Measurements from ENCODE around the gene MTPN. TPM values are rescaled to one million over a fixed set of nuclear protein-coding genes. Genes with fewer than 3 reads are reported as not detected.

Gene MTPN
- 10 to 100 TPM; 56.7 to 88.8 (median 62.4) TPM for polyA plus RNA-seq
- long read RNA-seq, donor 1, transcript MTPN-201 (4 exons, 3,738 nt), result major isoform, 38 of 38 reads
- long read RNA-seq, donor 1, partial matches to known transcripts, result 0 of 38 reads
- long read RNA-seq, donor 1, other reads (novel, unspliced or antisense), result 0 of 38 reads
- long read RNA-seq, donor 2, transcript MTPN-201 (4 exons, 3,738 nt), result major isoform, 9 of 16 reads
- long read RNA-seq, donor 2, partial matches to known transcripts, result 7 of 16 reads
- long read RNA-seq, donor 2, other reads (novel, unspliced or antisense), result 0 of 16 reads
- long read RNA-seq, donor 3, transcript MTPN-201 (4 exons, 3,738 nt), result major isoform, 20 of 20 reads
- long read RNA-seq, donor 3, partial matches to known transcripts, result 0 of 20 reads
- long read RNA-seq, donor 3, other reads (novel, unspliced or antisense), result 0 of 20 reads
- long read RNA-seq, donor 4, result 0 reads
- long read RNA-seq, donor 5, transcript MTPN-201 (4 exons, 3,738 nt), result major isoform, 16 of 16 reads
- long read RNA-seq, donor 5, partial matches to known transcripts, result 0 of 16 reads
- long read RNA-seq, donor 5, other reads (novel, unspliced or antisense), result 0 of 16 reads
- long read RNA-seq, donor 6, transcript MTPN-201 (4 exons, 3,738 nt), result major isoform, 27 of 27 reads
- long read RNA-seq, donor 6, partial matches to known transcripts, result 0 of 27 reads
- long read RNA-seq, donor 6, other reads (novel, unspliced or antisense), result 0 of 27 reads
- long read RNA-seq, donor 7, transcript MTPN-201 (4 exons, 3,738 nt), result major isoform, 45 of 45 reads
- long read RNA-seq, donor 7, partial matches to known transcripts, result 0 of 45 reads
- long read RNA-seq, donor 7, other reads (novel, unspliced or antisense), result 0 of 45 reads
- long read RNA-seq, donor 8, partial matches to known transcripts, result 0 of 4 reads
- long read RNA-seq, donor 8, other reads (novel, unspliced or antisense), result 0 of 4 reads
- long read RNA-seq, donor 9, transcript MTPN-201 (4 exons, 3,738 nt), result major isoform, 13 of 13 reads
- long read RNA-seq, donor 9, partial matches to known transcripts, result 0 of 13 reads
- long read RNA-seq, donor 9, other reads (novel, unspliced or antisense), result 0 of 13 reads
- long read RNA-seq, donor 10, transcript MTPN-201 (4 exons, 3,738 nt), result major isoform, 33 of 33 reads
- long read RNA-seq, donor 10, partial matches to known transcripts, result 0 of 33 reads
- long read RNA-seq, donor 10, other reads (novel, unspliced or antisense), result 0 of 33 reads

- no peak for FAIRE-seq
- peak; percentile 98 to 99 for DNase-seq
- WGBS, 3 donors, result 0 to 1% (median 0%) methylated on average over 43 to 47 of the region's 47 CpGs
- Histone ChIP-seq H3K27ac (ENCODE audit: low read depth in 1 of 3, low read length in 2 of 3) (peak within 1 kb of the TSS; percentile 57 to 92 (median 78)), H3K4me1 (ENCODE audit: control insufficient read depth in 3 of 3, insufficient read depth in 2 of 3, low read depth in 1 of 3, low read length in 2 of 3) (peaks cover 2 to 13% (median 8%) of the 10 kb centered on the region in 3 donors), H3K27me3 (ENCODE audit: control insufficient read depth in 3 of 3, insufficient read depth in 3 of 3, low read length in 3 of 3) (no peaks in the 10 kb centered on the region), H3K9me3 (ENCODE audit: control insufficient read depth in 2 of 2, insufficient read depth in 1 of 2, low read depth in 1 of 2, low read length in 1 of 2) (no peaks in the 10 kb centered on the region), H3K36me3 (ENCODE audit: control insufficient read depth in 3 of 3, insufficient read depth in 2 of 3, low read depth in 1 of 3, low read length in 3 of 3) (peaks cover 0 to 3% (median 3%) of the 10 kb centered on the region in 3 donors), H3K4me3 (ENCODE audit: low read depth in 1 of 3, low read length in 3 of 3) (peak within 1 kb of the TSS; percentile 77 to 89 (median 86))
Measured at GRCh38 chr7:135977007-135977741, at the start of gene MTPN. TSS of gene MTPN (minus strand) at chr7:135977359. CDS start at chr7:135977100, 259 bp downstream.

GRCh38 chr7:136026209-136026608, 49.0 kb upstream of the MTPN start:
- H3K4me1 ChIP-seq (ENCODE audit: control insufficient read depth in 3 of 3, insufficient read depth in 2 of 3, low read depth in 1 of 3, low read length in 2 of 3), result no peaks in the 10 kb centered on the region
- H3K27ac ChIP-seq (ENCODE audit: low read depth in 1 of 3, low read length in 2 of 3), result no peak overlapping the region
- no peak overlapping the region for H3K4me3 ChIP-seq (ENCODE audit: low read depth in 1 of 3, low read length in 3 of 3)
- WGBS, 3 donors, result 55 to 78% (median 71%) methylated on average over 2 of the region's 2 CpGs
- H3K36me3 ChIP-seq (ENCODE audit: control insufficient read depth in 3 of 3, insufficient read depth in 2 of 3, low read depth in 1 of 3, low read length in 3 of 3), result no peaks in the 10 kb centered on the region
- DNase-seq (no peak), FAIRE-seq (no peak)
- H3K9me3 ChIP-seq (ENCODE audit: control insufficient read depth in 2 of 2, insufficient read depth in 1 of 2, low read depth in 1 of 2, low read length in 1 of 2), result no peaks in the 10 kb centered on the region
- no peaks in the 10 kb centered on the region for H3K27me3 ChIP-seq (ENCODE audit: control insufficient read depth in 3 of 3, insufficient read depth in 3 of 3, low read length in 3 of 3)

GRCh38 chr7:136023134-136023869, 46.1 kb upstream of the MTPN start:
- no peak for FAIRE-seq
- no peak overlapping the region for H3K4me3 ChIP-seq (ENCODE audit: low read depth in 1 of 3, low read length in 3 of 3)

GRCh38 chr7:136020556-136020955, 43.4 kb upstream of the MTPN start:
- DNase-seq, result no peak
- Histone ChIP-seq H3K27me3 (ENCODE audit: control insufficient read depth in 3 of 3, insufficient read depth in 3 of 3, low read length in 3 of 3) (no peaks in the 10 kb centered on the region), H3K4me1 (ENCODE audit: control insufficient read depth in 3 of 3, insufficient read depth in 2 of 3, low read depth in 1 of 3, low read length in 2 of 3) (no peaks in the 10 kb centered on the region), H3K27ac (ENCODE audit: low read depth in 1 of 3, low read length in 2 of 3) (no peak overlapping the region), H3K4me3 (ENCODE audit: low read depth in 1 of 3, low read length in 3 of 3) (no peak overlapping the region), H3K9me3 (ENCODE audit: control insufficient read depth in 2 of 2, insufficient read depth in 1 of 2, low read depth in 1 of 2, low read length in 1 of 2) (no peaks in the 10 kb centered on the region), H3K36me3 (ENCODE audit: control insufficient read depth in 3 of 3, insufficient read depth in 2 of 3, low read depth in 1 of 3, low read length in 3 of 3) (no peaks in the 10 kb centered on the region)
- 79 to 89% (median 80%) methylated on average over 1 of the region's 1 CpG for WGBS, 3 donors
- no peak for FAIRE-seq

More at GRCh38 chr7:136023134-136023869, 46.1 kb upstream of the MTPN start:
- Histone ChIP-seq H3K27ac (ENCODE audit: low read depth in 1 of 3, low read length in 2 of 3) (no peak overlapping the region), H3K36me3 (ENCODE audit: control insufficient read depth in 3 of 3, insufficient read depth in 2 of 3, low read depth in 1 of 3, low read length in 3 of 3) (no peaks in the 10 kb centered on the region), H3K4me1 (ENCODE audit: control insufficient read depth in 3 of 3, insufficient read depth in 2 of 3, low read depth in 1 of 3, low read length in 2 of 3) (no peaks in the 10 kb centered on the region), H3K9me3 (ENCODE audit: control insufficient read depth in 2 of 2, insufficient read depth in 1 of 2, low read depth in 1 of 2, low read length in 1 of 2) (no peaks in the 10 kb centered on the region), H3K27me3 (ENCODE audit: control insufficient read depth in 3 of 3, insufficient read depth in 3 of 3, low read length in 3 of 3) (no peaks in the 10 kb centered on the region)
- WGBS, 3 donors, result 76 to 82% (median 78%) methylated on average over 2 of the region's 2 CpGs
- no peak for DNase-seq

- no peak overlapping the region for H3K4me3 ChIP-seq (ENCODE audit: low read depth in 1 of 3, low read length in 3 of 3)
- no peak overlapping the region for H3K27ac ChIP-seq (ENCODE audit: low read depth in 1 of 3, low read length in 2 of 3)
- no peaks in the 10 kb centered on the region for H3K9me3 ChIP-seq (ENCODE audit: control insufficient read depth in 2 of 2, insufficient read depth in 1 of 2, low read depth in 1 of 2, low read length in 1 of 2)
- DNase-seq (no peak), FAIRE-seq (no peak)
- H3K36me3 ChIP-seq (ENCODE audit: control insufficient read depth in 3 of 3, insufficient read depth in 2 of 3, low read depth in 1 of 3, low read length in 3 of 3), result no peaks in the 10 kb centered on the region
- H3K27me3 ChIP-seq (ENCODE audit: control insufficient read depth in 3 of 3, insufficient read depth in 3 of 3, low read length in 3 of 3), result no peaks in the 10 kb centered on the region
- WGBS, 3 donors, result 92 to 100% (median 93%) methylated on average over 2 of the region's 2 CpGs
- H3K4me1 ChIP-seq (ENCODE audit: control insufficient read depth in 3 of 3, insufficient read depth in 2 of 3, low read depth in 1 of 3, low read length in 2 of 3), result no peaks in the 10 kb centered on the region
Measured at GRCh38 chr7:136018104-136018503, 40.9 kb upstream of the MTPN start.

- 56 to 64% (median 64%) methylated on average over 5 of the region's 5 CpGs for WGBS, 3 donors
- DNase-seq, result no peak
- no peak overlapping the region for H3K27ac ChIP-seq (ENCODE audit: low read depth in 1 of 3, low read length in 2 of 3)
- H3K4me1 ChIP-seq (ENCODE audit: control insufficient read depth in 3 of 3, insufficient read depth in 2 of 3, low read depth in 1 of 3, low read length in 2 of 3), result no peaks in the 10 kb centered on the region
- FAIRE-seq, result no peak
- no peaks in the 10 kb centered on the region for H3K9me3 ChIP-seq (ENCODE audit: control insufficient read depth in 2 of 2, insufficient read depth in 1 of 2, low read depth in 1 of 2, low read length in 1 of 2)
- no peaks in the 10 kb centered on the region for H3K27me3 ChIP-seq (ENCODE audit: control insufficient read depth in 3 of 3, insufficient read depth in 3 of 3, low read length in 3 of 3)
- H3K36me3 ChIP-seq (ENCODE audit: control insufficient read depth in 3 of 3, insufficient read depth in 2 of 3, low read depth in 1 of 3, low read length in 3 of 3), result no peaks in the 10 kb centered on the region
- no peak overlapping the region for H3K4me3 ChIP-seq (ENCODE audit: low read depth in 1 of 3, low read length in 3 of 3)
Measured at GRCh38 chr7:136016649-136017395, 39.7 kb upstream of the MTPN start.

- Histone ChIP-seq H3K4me3 (ENCODE audit: low read depth in 1 of 3, low read length in 3 of 3) (no peak overlapping the region), H3K4me1 (ENCODE audit: control insufficient read depth in 3 of 3, insufficient read depth in 2 of 3, low read depth in 1 of 3, low read length in 2 of 3) (no peaks in the 10 kb centered on the region), H3K9me3 (ENCODE audit: control insufficient read depth in 2 of 2, insufficient read depth in 1 of 2, low read depth in 1 of 2, low read length in 1 of 2) (no peaks in the 10 kb centered on the region), H3K27me3 (ENCODE audit: control insufficient read depth in 3 of 3, insufficient read depth in 3 of 3, low read length in 3 of 3) (no peaks in the 10 kb centered on the region), H3K27ac (ENCODE audit: low read depth in 1 of 3, low read length in 2 of 3) (no peak overlapping the region), H3K36me3 (ENCODE audit: control insufficient read depth in 3 of 3, insufficient read depth in 2 of 3, low read depth in 1 of 3, low read length in 3 of 3) (no peaks in the 10 kb centered on the region)
- FAIRE-seq, result no peak
- 33 to 59% (median 41%) methylated on average over 1 of the region's 1 CpG for WGBS, 3 donors
- no peak for DNase-seq
Measured at GRCh38 chr7:136015638-136016037, 38.5 kb upstream of the MTPN start.
